ENCODE measurements around the gene GNA12.

- TF ChIP-seq GATA3 (IDR thresholded peaks at IDR 0.05; ENCODE audit: low read depth, low read length): no peak
- no peak for TF ChIP-seq GATA2 (IDR thresholded peaks at IDR 0.05; ENCODE audit: low read depth, low read length)
These were observed 119.5 kb downstream of the GNA12 start for GRCh38 chr7:2724453-2725177.

Measured in SH-SY5Y (cell line).